HL-60/S4 (cell line): ENCODE results near the gene C6orf47.

Experiments used
- in situ Hi-C: fragments of 300-500 bp; cut with MboI; formaldehyde crosslinking; loops from 2 replicates; pipeline ENCODE4 v1.14.3; 2022; ENCODE audit warnings: low sequenced_read_pairs

Gene C6orf47

GRCh38 chr6:31636698-31637596, 23.6 kb downstream of the C6orf47 start:
- in situ Hi-C loops = no loop called here

GRCh38 chr6:31634969-31635575, 25.5 kb downstream of the C6orf47 start:
- in situ Hi-C loops = no loop called here

- in situ Hi-C loops = no loop called here
Observed at GRCh38 chr6:31634131-31634530, 26.4 kb downstream of the C6orf47 start.

- in situ Hi-C loops = no loop called here
Observed at GRCh38 chr6:31633447-31633846, 27.1 kb downstream of the C6orf47 start.

GRCh38 chr6:31632279-31632946, 28.2 kb downstream of the C6orf47 start:
- in situ Hi-C loops = no loop called here

- in situ Hi-C loops = no loop called here
Observed at GRCh38 chr6:31631681-31632278, 28.8 kb downstream of the C6orf47 start.

GRCh38 chr6:31631209-31631608, 29.4 kb downstream of the C6orf47 start:
- in situ Hi-C loops = no loop called here

- in situ Hi-C loops = no loop called here
Observed at GRCh38 chr6:31630177-31630934, 30.2 kb downstream of the C6orf47 start.

GRCh38 chr6:31629014-31629413, 31.6 kb downstream of the C6orf47 start:
- in situ Hi-C loops = no loop called here

GRCh38 chr6:31627690-31628287, 32.8 kb downstream of the C6orf47 start:
- in situ Hi-C loops = no loop called here

- in situ Hi-C loops = no loop called here
Observed at GRCh38 chr6:31626952-31627351, 33.6 kb downstream of the C6orf47 start.

- in situ Hi-C loops = no loop called here
Observed at GRCh38 chr6:31624070-31624469, 36.5 kb downstream of the C6orf47 start.

GRCh38 chr6:31622684-31623091, 37.9 kb downstream of the C6orf47 start:
- in situ Hi-C loops = no loop called here

- in situ Hi-C loops = no loop called here
Observed at GRCh38 chr6:31621991-31622390, 38.6 kb downstream of the C6orf47 start.

GRCh38 chr6:31621320-31621939, 39.1 kb downstream of the C6orf47 start:
- in situ Hi-C loops = no loop called here

GRCh38 chr6:31620586-31621319, 39.8 kb downstream of the C6orf47 start, which contains the start of gene PRRC2A:
PRRC2A (plus strand) TSS chr6:31620715; CDS start chr6:31622790, 2,075 bp downstream.
- in situ Hi-C loops = no loop called here

GRCh38 chr6:31619805-31620585, 40.6 kb downstream of the C6orf47 start:
- in situ Hi-C loops = no loop called here

- in situ Hi-C loops = no loop called here
Observed at GRCh38 chr6:31617010-31617409, 43.6 kb downstream of the C6orf47 start.
